ENCODE measurements around the gene NUP107. TPM values are rescaled to one million over a fixed set of nuclear protein-coding genes. Genes with fewer than 3 reads are reported as not detected.

The NUP107 gene
- total and polyA plus RNA-seq, 12 donors, result 9.9 to 25.7 (median 21.8) TPM

DNA sequence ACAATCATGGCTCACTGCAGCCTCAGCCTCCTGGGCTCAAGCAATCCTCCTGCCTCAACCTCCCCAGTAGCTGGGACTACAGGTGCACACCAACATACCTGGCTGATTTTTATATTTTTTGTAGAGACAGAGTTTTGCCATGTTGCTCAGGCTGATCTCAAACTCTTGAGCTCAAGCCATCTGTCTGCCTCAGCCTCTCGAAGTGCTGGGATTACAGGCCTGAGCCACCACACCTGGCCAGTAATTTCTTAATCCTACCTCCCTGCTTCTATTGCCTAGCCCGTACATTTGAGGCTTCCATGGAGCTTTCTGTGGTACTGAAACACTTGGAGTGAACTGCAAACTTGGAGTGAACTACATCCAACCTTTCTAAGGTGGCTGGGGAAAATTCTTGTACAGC, 79.9 kb downstream of the NUP107 start:
- intact Hi-C loops (cut with DNase I), result no loop called here
- ATAC-seq (no peak), DNase-seq (no peak)
- 90 to 93% methylated on average over 2 of the region's 2 CpGs for WGBS, 2 donors
- Histone ChIP-seq H3K27me3 (no peaks in the 10 kb centered on the region), H3K4me3 (no peak overlapping the region), H3K27ac (no peak overlapping the region), H3K4me1 (no peaks in the 10 kb centered on the region), H3K9me3 (no peaks in the 10 kb centered on the region), H3K36me3 (peaks cover 0 to 61% (median 8%) of the 10 kb centered on the region in 9 donors)
- TF ChIP-seq, protein P1, sequence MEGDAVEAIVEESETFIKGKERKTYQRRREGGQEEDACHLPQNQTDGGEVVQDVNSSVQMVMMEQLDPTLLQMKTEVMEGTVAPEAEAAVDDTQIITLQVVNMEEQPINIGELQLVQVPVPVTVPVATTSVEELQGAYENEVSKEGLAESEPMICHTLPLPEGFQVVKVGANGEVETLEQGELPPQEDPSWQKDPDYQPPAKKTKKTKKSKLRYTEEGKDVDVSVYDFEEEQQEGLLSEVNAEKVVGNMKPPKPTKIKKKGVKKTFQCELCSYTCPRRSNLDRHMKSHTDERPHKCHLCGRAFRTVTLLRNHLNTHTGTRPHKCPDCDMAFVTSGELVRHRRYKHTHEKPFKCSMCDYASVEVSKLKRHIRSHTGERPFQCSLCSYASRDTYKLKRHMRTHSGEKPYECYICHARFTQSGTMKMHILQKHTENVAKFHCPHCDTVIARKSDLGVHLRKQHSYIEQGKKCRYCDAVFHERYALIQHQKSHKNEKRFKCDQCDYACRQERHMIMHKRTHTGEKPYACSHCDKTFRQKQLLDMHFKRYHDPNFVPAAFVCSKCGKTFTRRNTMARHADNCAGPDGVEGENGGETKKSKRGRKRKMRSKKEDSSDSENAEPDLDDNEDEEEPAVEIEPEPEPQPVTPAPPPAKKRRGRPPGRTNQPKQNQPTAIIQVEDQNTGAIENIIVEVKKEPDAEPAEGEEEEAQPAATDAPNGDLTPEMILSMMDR (IDR thresholded peaks at IDR 0.05), result no peak

DNA sequence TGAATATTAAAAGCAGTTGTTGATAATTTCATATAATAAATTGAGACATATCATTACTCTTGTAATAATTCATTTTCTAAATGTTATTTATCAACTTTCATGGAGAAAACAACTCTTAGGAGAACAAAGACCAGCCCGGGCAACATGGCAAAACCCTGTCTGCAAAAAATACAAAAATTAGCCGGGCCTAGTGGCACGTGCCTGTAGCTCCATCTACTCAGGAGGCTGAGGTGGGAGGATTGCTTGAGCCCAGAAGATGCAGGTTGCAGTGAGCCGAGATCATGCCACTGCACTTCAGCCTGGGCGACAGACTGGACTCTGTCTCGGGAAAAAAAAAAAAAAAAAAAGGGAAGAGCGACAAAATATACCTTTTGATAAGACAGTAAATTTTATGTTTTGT, 80.4 kb downstream of the NUP107 start:
- DNase-seq (no peak), ATAC-seq (no peak)
- TF ChIP-seq, protein P1 (IDR thresholded peaks at IDR 0.05), result no peak
- H3K27ac ChIP-seq, result no peak overlapping the region
- no peaks in the 10 kb centered on the region for H3K27me3 ChIP-seq
- intact Hi-C loops (cut with DNase I), result no loop called here
- peaks cover 0 to 56% (median 8%) of the 10 kb centered on the region in 9 donors for H3K36me3 ChIP-seq
- WGBS, 2 donors, result 91 to 98% methylated on average over 7 of the region's 7 CpGs
- H3K4me3 ChIP-seq, result no peak overlapping the region
- H3K9me3 ChIP-seq, result no peaks in the 10 kb centered on the region
- H3K4me1 ChIP-seq, result no peaks in the 10 kb centered on the region

DNA sequence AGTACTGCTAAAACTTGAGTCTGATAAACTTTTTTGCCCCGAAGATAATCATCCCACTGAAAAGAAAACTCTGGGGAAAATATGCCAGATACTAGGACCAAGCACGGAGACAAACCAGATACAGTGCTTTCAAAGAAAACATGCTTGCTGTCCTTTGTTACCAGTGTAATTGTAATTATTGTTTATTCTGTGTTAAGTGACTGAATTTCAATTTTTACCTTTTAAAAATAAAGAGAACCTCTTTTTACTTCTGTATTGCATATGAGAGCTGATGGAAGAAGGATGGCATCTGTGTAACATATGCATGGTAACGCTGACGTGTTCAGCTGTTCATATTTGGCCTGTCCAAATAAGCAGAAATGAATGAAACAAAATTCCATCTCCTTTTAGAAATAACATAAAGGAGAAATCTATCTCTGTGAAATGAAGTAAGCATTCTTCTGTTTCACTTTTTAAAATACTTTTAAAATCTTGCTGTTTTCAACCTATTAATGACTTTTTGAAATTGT, 81.7 kb downstream of the NUP107 start:
- no peaks in the 10 kb centered on the region for H3K27me3 ChIP-seq
- peaks cover 0 to 44% (median 8%) of the 10 kb centered on the region in 9 donors for H3K36me3 ChIP-seq
- no peak overlapping the region for H3K27ac ChIP-seq
- H3K4me1 ChIP-seq, result peaks cover 0 to 9% (median 0%) of the 10 kb centered on the region in 9 donors
- no peaks in the 10 kb centered on the region for H3K9me3 ChIP-seq
- H3K4me3 ChIP-seq, result no peak overlapping the region
- no peak for ATAC-seq
- intact Hi-C loops (cut with DNase I), result no loop called here
- TF ChIP-seq, protein P1 (IDR thresholded peaks at IDR 0.05), result no peak
- DNase-seq, result no peak
- 86 to 88% methylated on average over 4 of the region's 4 CpGs for WGBS, 2 donors

DNA sequence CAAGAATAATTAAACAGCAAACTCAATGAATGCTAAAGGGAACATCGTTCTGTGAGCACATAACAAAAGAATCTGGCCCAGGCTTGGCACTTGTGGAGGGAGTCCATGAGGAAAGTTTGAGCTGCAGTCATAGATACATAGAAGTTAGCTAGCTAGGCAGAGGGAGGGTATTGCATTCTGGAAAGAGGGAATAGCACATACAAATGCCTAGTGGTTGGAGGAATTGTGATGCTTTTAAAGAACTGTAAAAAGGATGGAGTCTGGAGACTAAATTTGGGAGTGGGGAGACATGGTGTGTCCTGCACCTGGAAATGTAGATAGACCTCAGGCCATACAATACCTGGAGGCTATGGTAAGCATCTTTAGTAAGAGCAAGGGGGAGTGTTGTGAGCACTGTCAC, 83.2 kb downstream of the NUP107 start:
- no peak for ATAC-seq

More for the DNA sequence above, 83.2 kb downstream of the NUP107 start:
- Histone ChIP-seq H3K9me3 (no peaks in the 10 kb centered on the region), H3K4me1 (peaks cover 0 to 9% (median 0%) of the 10 kb centered on the region in 9 donors), H3K36me3 (peaks cover 0 to 30% (median 8%) of the 10 kb centered on the region in 9 donors), H3K27ac (no peak overlapping the region), H3K4me3 (no peak overlapping the region), H3K27me3 (no peaks in the 10 kb centered on the region)
- DNase-seq, result no peak
- intact Hi-C loops (cut with DNase I), result no loop called here
- WGBS, 2 donors, result 91 to 92% methylated on average over 1 of the region's 1 CpG
- TF ChIP-seq, protein P1 (IDR thresholded peaks at IDR 0.05), result no peak
